Sigmoid colon (tissue), 7 donors: Measurements from ENCODE around the gene RAP2A. TPM values are rescaled to one million over a fixed set of nuclear protein-coding genes. Genes with fewer than 3 reads are reported as not detected.

Experiments used
- DNase-seq: peaks from one replicate; pipeline ENCODE4 v3.0.0-alpha.2; 2019
- H3K27ac ChIP-seq, 4 donors: fragments of 200-600 bp; sonication (generic); one replicate each; pipeline ENCODE4 v1.5.1; 2016 to 2019; ENCODE audit warnings: mild to moderate bottlenecking in 1 of 4
- H3K27me3 ChIP-seq, 3 donors: fragments of 200-600 bp; sonication (generic); one replicate each; pipeline ENCODE4 v1.5.1; 2019; ENCODE audit warnings: mild to moderate bottlenecking in 1 of 3
- H3K36me3 ChIP-seq, 4 donors: fragments of 200-600 bp; sonication (generic); one replicate each; pipeline ENCODE4 v1.5.1; 2016 to 2019
- H3K4me1 ChIP-seq, 4 donors: fragments of 200-600 bp; sonication (generic); one replicate each; pipeline ENCODE4 v1.5.1; 2017 to 2019
- H3K4me3 ChIP-seq, 4 donors: fragments of 200-600 bp; sonication (generic); one replicate each; pipeline ENCODE4 v1.5.1; 2017 to 2019; ENCODE audit warnings: mild to moderate bottlenecking in 2 of 4, moderate library complexity in 1 of 4
- H3K9me3 ChIP-seq, 4 donors: fragments of 200-600 bp in 3 of 4; sonication (generic) in 3 of 4; one replicate each; pipeline versions ENCODE4 v1.5.1 to v1.6.1; 2013 to 2019
- CTCF ChIP-seq, 4 experiments: fragments of 450-650 bp in 3 of 4; fragments of 200-600 bp in 1 of 4; IDR thresholded peaks; one replicate each; pipeline ENCODE4 v1.5.1; 2016 to 2019; ENCODE audit warnings: antibody characterized with exemption in 4 of 4, mild to moderate bottlenecking in 3 of 4, moderate library complexity in 2 of 4
- EP300 ChIP-seq, 4 donors: sonication (generic); formaldehyde crosslinking; IDR thresholded peaks; one replicate each; pipeline ENCODE4 v1.6.1; 2017; ENCODE audit warnings: antibody characterized with exemption in 4 of 4
- POLR2A ChIP-seq, 2 donors: fragments of 450-650 bp; IDR thresholded peaks; one replicate each; pipeline ENCODE4 v1.6.1; 2016; ENCODE audit warnings: antibody characterized with exemption in 2 of 2, mild to moderate bottlenecking in 2 of 2, moderate library complexity in 2 of 2
- POLR2AphosphoS5 ChIP-seq, 4 donors: sonication (generic); formaldehyde crosslinking; IDR thresholded peaks; one replicate each; pipeline ENCODE4 v1.6.1; 2017; ENCODE audit warnings: antibody characterized with exemption in 4 of 4
- WGBS, 2 donors: extraction: QIAGEN DNeasy Blood & Tissue Kit; methylation state at CpG; one replicate each; pipeline ENCODE4 v1.1.7; 2013; 5-methylcytosine and 5-hydroxymethylcytosine counted together
- intact Hi-C: fragments of 100-400 bp; cut with DNase I; formaldehyde crosslinking; loops from one replicate; pipeline ENCODE4 v1.15.1; 2023
- polyA plus RNA-seq, 3 donors: library from polyadenylated mRNA; stranded (reverse); fragments of 200-250 nt; gene quantifications; one replicate each; pipeline ENCODE4 v1.2.3, GENCODE V29; 2013
- total RNA-seq, 4 donors: library from RNA; depleted of rRNA; stranded (reverse); fragments of >200 nt; gene quantifications; one replicate each; pipeline ENCODE4 v1.1.0, GENCODE V29; 2016
- donor health status: healthy with polysubstance abuse.
- donor health status: Bipolar disorder and iron deficiency.
- donor health status: healthy.

The RAP2A gene
- total and polyA plus RNA-seq, 7 donors, result 8.0 to 27.7 (median 17.9) TPM

DNA sequence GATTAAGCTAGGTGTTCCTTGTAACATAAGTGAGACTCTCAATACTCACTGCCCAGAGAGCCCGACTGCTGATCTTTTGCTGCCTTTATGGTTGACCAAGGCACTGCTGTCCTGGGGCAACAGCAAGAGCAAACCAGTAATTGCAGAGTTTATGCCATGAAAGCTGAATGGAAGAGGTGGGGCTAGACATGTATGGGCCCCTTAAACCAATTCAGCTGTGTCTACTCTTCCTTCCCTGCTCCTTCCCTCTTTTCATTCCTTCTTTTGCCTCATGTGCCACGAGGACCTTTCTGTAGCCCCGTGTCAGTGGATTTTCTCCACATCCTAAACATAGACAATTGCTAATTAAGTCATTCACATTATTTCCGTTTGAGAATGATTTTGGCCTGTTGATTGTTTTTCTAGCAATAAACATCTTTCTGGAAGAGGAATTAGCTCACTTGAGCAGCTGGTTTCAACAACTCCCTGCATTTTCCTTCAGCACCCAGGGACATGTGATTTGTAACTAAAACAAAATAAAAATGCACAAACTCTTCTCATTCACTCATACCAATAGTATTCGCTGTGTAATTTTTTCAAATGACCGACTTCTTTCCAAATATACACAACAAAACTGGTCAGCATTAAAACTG is 40.5 kb downstream of the RAP2A start:
- H3K4me3 ChIP-seq, result no peak overlapping the region
- TF ChIP-seq POLR2AphosphoS5 (IDR thresholded peaks at IDR 0.05) (no peak), CTCF (IDR thresholded peaks at IDR 0.05) (no peak), EP300 (IDR thresholded peaks at IDR 0.05) (no peak), POLR2A (IDR thresholded peaks at IDR 0.05) (no peak)
- no peak overlapping the region for H3K27ac ChIP-seq
- intact Hi-C loops, result no loop called here
- H3K36me3 ChIP-seq, result no peaks in the 10 kb centered on the region
- peaks cover 0 to 17% (median 11%) of the 10 kb centered on the region in 4 donors for H3K4me1 ChIP-seq
- no peak for DNase-seq
- 75 to 78% methylated on average over 6 of the region's 6 CpGs for WGBS, 2 donors
- no peaks in the 10 kb centered on the region for H3K27me3 ChIP-seq
- no peaks in the 10 kb centered on the region for H3K9me3 ChIP-seq

DNA sequence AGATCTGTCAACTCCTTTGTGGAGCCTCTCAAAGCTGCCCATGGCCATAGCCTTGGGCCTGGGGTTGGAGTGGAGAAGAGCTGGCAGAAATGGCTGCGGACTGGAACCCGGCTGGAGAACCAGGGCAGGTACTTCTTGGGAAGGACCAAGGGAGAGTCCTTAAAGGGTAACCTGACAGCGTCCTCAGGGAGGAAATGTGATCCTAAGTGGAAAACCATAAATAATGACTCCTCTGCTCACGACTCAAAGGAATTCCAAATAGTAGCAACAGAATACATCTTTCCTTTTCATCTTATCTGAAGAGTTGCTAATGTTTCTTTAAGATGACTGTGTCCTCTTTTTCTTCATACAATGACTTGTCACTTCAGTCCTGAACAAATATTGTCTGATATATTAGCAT is 41.0 kb downstream of the RAP2A start:
- no peaks in the 10 kb centered on the region for H3K9me3 ChIP-seq
- H3K27me3 ChIP-seq, result no peaks in the 10 kb centered on the region
- no peaks in the 10 kb centered on the region for H3K36me3 ChIP-seq
- H3K4me3 ChIP-seq, result no peak overlapping the region
- WGBS, 2 donors, result 74 to 82% methylated on average over 4 of the region's 4 CpGs
- no peak overlapping the region for H3K27ac ChIP-seq
- H3K4me1 ChIP-seq, result peaks cover 0 to 20% (median 11%) of the 10 kb centered on the region in 4 donors
- intact Hi-C loops, result no loop called here
- no peak for DNase-seq
- TF ChIP-seq POLR2AphosphoS5 (IDR thresholded peaks at IDR 0.05), result no peak
- no peak for TF ChIP-seq CTCF (IDR thresholded peaks at IDR 0.05)
- no peak for TF ChIP-seq POLR2A (IDR thresholded peaks at IDR 0.05)
- TF ChIP-seq EP300 (IDR thresholded peaks at IDR 0.05), result no peak

DNA sequence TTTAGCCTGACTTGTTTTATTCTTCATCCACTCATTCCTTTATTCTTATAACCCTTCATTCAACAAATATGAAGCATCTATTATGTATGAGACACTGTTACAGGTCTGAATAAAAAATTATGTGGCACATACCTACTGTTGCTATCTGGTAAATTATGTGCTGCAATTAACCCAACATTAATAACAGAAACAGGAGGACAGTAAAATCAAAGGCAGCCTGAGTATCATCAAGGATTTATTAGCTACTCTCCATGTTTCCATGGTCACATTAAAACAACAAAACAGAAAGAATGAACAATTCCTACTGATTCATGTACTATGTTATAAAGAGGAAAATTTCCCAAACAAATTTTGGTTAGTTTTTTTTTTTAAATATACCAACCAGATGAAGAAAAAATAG is 43.9 kb downstream of the RAP2A start:
- no peaks in the 10 kb centered on the region for H3K9me3 ChIP-seq
- H3K27ac ChIP-seq, result peak overlapping the region in 1 of 4 donors; percentile 53
- H3K4me3 ChIP-seq, result no peak overlapping the region
- peaks cover 0 to 20% (median 11%) of the 10 kb centered on the region in 4 donors for H3K4me1 ChIP-seq
- no peaks in the 10 kb centered on the region for H3K27me3 ChIP-seq
- H3K36me3 ChIP-seq, result no peaks in the 10 kb centered on the region
- no peak for DNase-seq
- intact Hi-C loops, result no loop called here
- TF ChIP-seq EP300 (IDR thresholded peaks at IDR 0.05) (no peak), CTCF (IDR thresholded peaks at IDR 0.05) (no peak), POLR2AphosphoS5 (IDR thresholded peaks at IDR 0.05) (no peak), POLR2A (IDR thresholded peaks at IDR 0.05) (no peak)

GRCh38 chr13:97478247-97478646 is 44.3 kb downstream of the RAP2A start:
- H3K27me3 ChIP-seq, result no peaks in the 10 kb centered on the region
- intact Hi-C loops, result no loop called here
- H3K4me1 ChIP-seq, result peaks cover 0 to 20% (median 11%) of the 10 kb centered on the region in 4 donors
- DNase-seq, result no peak
- H3K9me3 ChIP-seq, result no peaks in the 10 kb centered on the region
- TF ChIP-seq POLR2A (IDR thresholded peaks at IDR 0.05) (no peak), CTCF (IDR thresholded peaks at IDR 0.05) (no peak), EP300 (IDR thresholded peaks at IDR 0.05) (no peak), POLR2AphosphoS5 (IDR thresholded peaks at IDR 0.05) (no peak)
- WGBS, 2 donors, result 89 to 90% methylated on average over 2 of the region's 2 CpGs
- no peak overlapping the region for H3K4me3 ChIP-seq
- peak overlapping the region in 1 of 4 donors; percentile 53 for H3K27ac ChIP-seq
- no peaks in the 10 kb centered on the region for H3K36me3 ChIP-seq

- Histone ChIP-seq H3K27ac (no peak overlapping the region), H3K4me3 (no peak overlapping the region), H3K27me3 (no peaks in the 10 kb centered on the region), H3K36me3 (no peaks in the 10 kb centered on the region), H3K4me1 (peaks cover 0 to 10% (median 3%) of the 10 kb centered on the region in 4 donors), H3K9me3 (no peaks in the 10 kb centered on the region)
- no peak for TF ChIP-seq CTCF (IDR thresholded peaks at IDR 0.05)
- no peak for TF ChIP-seq POLR2A (IDR thresholded peaks at IDR 0.05)
- no peak for TF ChIP-seq EP300 (IDR thresholded peaks at IDR 0.05)
- no peak for TF ChIP-seq POLR2AphosphoS5 (IDR thresholded peaks at IDR 0.05)
- 88 to 92% methylated on average over 1 of the region's 1 CpG for WGBS, 2 donors
- intact Hi-C loops, result no loop called here
- DNase-seq, result no peak
Measured at GRCh38 chr13:97483465-97483864, 49.5 kb downstream of the RAP2A start.
